HCT116 (cell line): ENCODE data around the gene EMILIN2.

Experiments used
- CEBPB ChIP-seq: IDR thresholded peaks from 2 replicates; pipeline ENCODE4 v1.6.1; 2012; ENCODE audit warnings: low read depth
- EGR1 ChIP-seq: IDR thresholded peaks from 2 replicates; pipeline ENCODE4 v1.6.1; 2012; ENCODE audit warnings: low read depth
- POLR2A ChIP-seq: IDR thresholded peaks from 2 replicates; pipeline ENCODE4 v1.7.0; 2011; ENCODE audit warnings: borderline replicate concordance; ENCODE audit not compliant: insufficient read depth, insufficient read length; ENCODE audit errors: extremely low read depth
- SRF ChIP-seq: IDR thresholded peaks from 2 replicates; pipeline ENCODE4 v1.6.1; 2012; ENCODE audit warnings: low read depth
- ZNF274 ChIP-seq: fragments of 200-500 bp; sonication (Bioruptor generic); IDR thresholded peaks from 2 replicates; pipeline ENCODE4 v1.6.1; 2014; ENCODE audit warnings: mild to moderate bottlenecking, low read depth, low read length, inconsistent platforms
- TF ChIP-seq, protein P1 (sequence below), 3 experiments: fragments of 200-600 bp in 1 of 3; sonication (generic) in 1 of 3; IDR thresholded peaks in 2 of 3; conservative IDR thresholded peaks in 1 of 3; 2 replicates each; pipeline ENCODE4 v1.5.1; 2012 to 2017; ENCODE audit warnings: low read depth in 2 of 3, low read length in 2 of 3, antibody characterized with exemption in 1 of 3, borderline replicate concordance in 1 of 3, control low read depth in 1 of 3, mild to moderate bottlenecking in 1 of 3, mixed read lengths in 1 of 3, mixed run types in 1 of 3, moderate library complexity in 1 of 3; ENCODE audit not compliant: insufficient read depth in 1 of 3
- TF ChIP-seq, protein P2 (sequence below): IDR thresholded peaks from 2 replicates; pipeline ENCODE4 v1.6.1; 2012

DNA sequence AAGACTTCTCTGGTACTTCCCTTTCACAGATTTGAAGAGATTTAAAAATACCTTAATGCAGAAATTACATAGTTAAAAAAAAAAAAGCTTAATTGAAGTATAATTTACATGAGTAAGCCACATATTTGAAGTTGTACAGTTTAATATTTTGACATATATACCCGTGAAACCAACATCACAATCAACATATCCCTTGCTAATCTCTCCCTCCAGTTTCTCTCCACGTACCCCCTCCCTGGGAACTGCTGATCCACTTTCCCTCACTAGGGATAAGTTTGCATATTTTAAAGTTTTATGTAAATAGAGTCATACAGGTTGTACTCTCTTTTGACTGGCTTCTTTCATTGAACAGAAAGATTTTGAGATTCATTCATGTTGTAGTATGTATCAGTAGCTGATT lies 22.4 kb downstream of the EMILIN2 start:
- TF ChIP-seq, protein P1, sequence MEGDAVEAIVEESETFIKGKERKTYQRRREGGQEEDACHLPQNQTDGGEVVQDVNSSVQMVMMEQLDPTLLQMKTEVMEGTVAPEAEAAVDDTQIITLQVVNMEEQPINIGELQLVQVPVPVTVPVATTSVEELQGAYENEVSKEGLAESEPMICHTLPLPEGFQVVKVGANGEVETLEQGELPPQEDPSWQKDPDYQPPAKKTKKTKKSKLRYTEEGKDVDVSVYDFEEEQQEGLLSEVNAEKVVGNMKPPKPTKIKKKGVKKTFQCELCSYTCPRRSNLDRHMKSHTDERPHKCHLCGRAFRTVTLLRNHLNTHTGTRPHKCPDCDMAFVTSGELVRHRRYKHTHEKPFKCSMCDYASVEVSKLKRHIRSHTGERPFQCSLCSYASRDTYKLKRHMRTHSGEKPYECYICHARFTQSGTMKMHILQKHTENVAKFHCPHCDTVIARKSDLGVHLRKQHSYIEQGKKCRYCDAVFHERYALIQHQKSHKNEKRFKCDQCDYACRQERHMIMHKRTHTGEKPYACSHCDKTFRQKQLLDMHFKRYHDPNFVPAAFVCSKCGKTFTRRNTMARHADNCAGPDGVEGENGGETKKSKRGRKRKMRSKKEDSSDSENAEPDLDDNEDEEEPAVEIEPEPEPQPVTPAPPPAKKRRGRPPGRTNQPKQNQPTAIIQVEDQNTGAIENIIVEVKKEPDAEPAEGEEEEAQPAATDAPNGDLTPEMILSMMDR (IDR thresholded peaks at IDR 0.05 in 2 of 3, conservative IDR thresholded peaks at IDR 0.05 in 1 of 3; ENCODE audit: borderline replicate concordance in 1 of 3, insufficient read depth in 1 of 3, low read depth in 2 of 3, low read length in 2 of 3), result no peak
- TF ChIP-seq CEBPB, result no peak
- no peak for TF ChIP-seq ZNF274
- no peak for TF ChIP-seq SRF
- TF ChIP-seq EGR1, result no peak
- TF ChIP-seq, protein P2, sequence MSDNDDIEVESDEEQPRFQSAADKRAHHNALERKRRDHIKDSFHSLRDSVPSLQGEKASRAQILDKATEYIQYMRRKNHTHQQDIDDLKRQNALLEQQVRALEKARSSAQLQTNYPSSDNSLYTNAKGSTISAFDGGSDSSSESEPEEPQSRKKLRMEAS, result no peak
- TF ChIP-seq POLR2A, result no peak
